GDM1 (cell line): ENCODE measurements around the gene GADL1.

ENCODE experiments used
- DNase-seq: peaks from one replicate; lab custom pipeline; 2025; lab: John Stamatoyannopoulos, UW

Gene GADL1

DNA sequence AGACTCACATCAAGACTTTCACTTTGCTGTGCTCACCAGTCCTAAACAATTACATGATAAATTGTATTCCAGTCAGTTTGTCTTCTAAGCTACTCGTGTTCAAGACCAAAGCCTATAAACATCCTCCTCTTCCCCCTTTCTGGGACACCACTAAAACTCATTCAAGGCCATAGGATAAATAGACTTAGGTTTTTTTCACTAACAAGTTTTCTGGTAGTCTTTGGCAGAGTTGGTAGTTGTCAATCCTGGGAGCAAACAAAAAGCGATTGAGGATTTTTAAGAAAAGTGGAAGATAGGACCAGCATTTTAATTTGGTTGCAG, 173.2 kb downstream of the GADL1 start:
- DNase-seq, result no peak

- DNase-seq, result no peak
Measured at GRCh38 chr3:30720586-30721313, 173.7 kb downstream of the GADL1 start.

- DNase-seq, result no peak
Measured at GRCh38 chr3:30719536-30719935, 174.9 kb downstream of the GADL1 start.

DNA sequence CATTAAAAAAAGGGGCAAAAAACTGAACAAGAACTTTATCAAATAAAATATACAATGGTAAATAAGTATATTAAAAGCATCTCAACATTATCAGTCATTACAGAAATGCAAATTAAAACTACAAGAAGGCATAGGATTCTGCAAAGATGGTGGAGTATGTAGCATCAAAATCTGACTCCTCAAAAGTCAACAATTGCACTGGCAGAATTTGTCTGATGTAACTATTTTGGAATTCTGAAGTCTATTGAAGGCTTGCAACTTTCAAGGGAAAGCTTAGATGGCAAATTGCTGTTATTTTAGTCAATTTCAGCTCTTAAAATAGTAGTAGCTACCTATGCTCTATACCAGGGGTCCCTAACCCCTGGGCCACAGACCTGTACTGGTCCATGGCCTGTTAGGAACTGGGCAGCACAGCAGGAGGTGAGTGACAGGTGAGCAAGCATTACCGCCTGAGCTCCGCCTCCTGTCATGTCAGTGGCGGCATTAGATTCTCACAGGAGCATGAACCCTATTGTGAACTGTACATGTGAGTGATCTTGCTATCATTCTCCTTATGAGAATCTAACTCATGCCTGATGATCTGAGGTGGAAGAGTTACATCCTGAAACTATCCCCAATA, 180.5 kb downstream of the GADL1 start:
- no peak for DNase-seq

- DNase-seq, result no peak
Measured at GRCh38 chr3:30712991-30713390, 181.5 kb downstream of the GADL1 start.

GRCh38 chr3:30711867-30712266, 182.6 kb downstream of the GADL1 start:
- DNase-seq, result no peak

DNA sequence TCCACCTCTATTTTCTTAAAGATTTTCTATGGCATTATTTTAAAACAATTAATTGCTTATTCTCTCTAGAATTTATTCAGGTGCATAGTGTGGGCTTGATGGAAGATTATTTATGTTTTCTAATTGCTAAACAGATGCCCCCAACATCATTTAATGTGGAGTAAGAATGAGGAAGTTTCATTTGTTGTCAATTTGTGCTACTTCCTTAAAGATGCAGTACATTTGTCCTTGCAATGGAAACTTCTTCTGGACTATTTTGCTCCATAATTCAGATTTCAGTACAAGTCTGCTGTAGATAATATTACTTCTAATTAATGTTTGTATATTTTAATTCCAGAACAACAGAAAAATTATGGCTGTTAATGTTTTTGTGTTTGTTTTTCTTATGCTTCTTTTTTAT, 183.3 kb downstream of the GADL1 start:
- no peak for DNase-seq

- DNase-seq, result no peak
Measured at GRCh38 chr3:30710017-30710416, 184.4 kb downstream of the GADL1 start.

GRCh38 chr3:30708472-30708871, 186.0 kb downstream of the GADL1 start:
- no peak for DNase-seq

DNA sequence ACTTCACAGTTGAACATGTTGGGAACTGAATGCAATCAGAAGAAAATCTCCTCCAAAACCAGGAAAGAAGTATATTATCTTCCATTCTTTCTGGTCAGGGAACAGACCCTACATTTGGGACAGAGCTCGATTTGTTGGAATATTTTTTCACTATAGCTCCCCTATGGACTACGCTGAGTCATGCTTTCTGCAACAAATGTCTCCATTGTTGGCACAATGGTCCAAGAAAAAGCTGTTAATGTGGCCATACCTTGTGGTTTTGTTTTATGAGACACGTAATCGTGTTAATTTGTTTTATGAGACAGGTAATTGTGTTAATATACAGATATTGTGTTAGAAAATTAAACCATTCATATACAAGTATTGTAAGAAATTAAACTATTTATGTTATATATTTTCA, 186.6 kb downstream of the GADL1 start:
- no peak for DNase-seq

- no peak for DNase-seq
Measured at GRCh38 chr3:30704931-30705890, 189.2 kb downstream of the GADL1 start.

DNA sequence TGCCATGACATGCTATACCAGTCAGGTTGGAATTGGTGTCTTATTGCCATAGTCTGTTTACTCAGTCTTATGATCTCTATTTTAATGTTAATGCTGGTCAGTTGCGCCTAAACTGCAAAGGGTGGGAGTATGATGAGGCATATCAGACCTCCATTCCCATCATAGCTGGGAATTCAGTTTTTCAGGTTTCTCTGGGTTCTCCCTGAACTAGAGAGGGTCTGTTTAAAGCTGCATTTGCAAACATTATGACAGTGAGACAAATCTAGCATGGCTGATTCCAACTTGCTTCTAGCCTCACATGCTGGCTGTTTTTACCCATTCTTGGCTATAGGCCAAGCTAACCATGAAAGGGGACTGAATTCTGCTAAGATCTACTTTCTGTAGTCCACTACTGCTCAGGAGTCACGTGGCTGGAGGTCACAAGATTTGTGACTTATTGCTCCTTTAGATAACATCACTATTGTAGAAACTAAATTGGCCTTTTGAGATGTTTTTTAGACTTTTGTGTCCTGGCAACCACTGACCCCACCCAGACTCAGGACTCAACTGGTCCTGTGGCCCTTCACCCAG, 191.5 kb downstream of the GADL1 start:
- no peak for DNase-seq

DNA sequence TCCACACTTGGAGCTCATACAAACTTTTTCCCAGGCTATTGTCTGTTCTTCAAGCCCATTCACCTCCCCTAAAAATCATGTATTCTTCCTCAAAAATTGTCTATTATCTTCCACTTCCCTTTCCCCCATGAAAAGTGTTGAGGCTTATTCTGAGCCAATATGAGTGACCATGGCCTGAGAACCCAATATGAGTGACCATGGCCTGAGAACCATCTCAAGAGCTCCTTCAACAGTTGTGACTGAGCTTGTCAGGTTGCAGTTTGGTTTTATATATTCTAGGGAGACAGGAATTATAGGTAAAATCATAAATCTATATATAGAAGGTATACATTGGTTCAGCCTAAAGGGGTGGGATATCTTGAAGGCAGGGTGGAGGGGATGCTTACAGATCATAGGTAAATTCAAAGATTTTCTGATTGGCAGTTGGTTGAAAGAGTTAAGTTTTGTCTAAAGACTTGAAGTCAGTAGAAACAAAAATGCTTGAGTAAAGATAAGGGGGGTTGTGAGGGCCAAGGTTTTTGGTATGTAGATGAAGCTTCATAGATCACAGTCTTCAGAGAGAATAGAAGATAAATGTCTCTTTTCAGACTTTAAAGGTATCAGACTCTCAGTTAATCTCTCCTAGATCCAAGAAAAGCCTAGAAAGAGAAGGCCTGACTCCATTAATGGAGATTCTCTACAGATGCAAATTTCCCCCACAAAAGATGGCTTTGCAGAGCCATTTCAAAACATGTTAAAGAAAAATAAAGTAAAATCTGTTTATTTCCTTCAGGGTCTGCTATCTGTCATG, 192.2 kb downstream of the GADL1 start:
- DNase-seq, result no peak

GRCh38 chr3:30700702-30701321, 193.6 kb downstream of the GADL1 start:
- no peak for DNase-seq

- no peak for DNase-seq
Measured at GRCh38 chr3:30699927-30700326, 194.5 kb downstream of the GADL1 start.

DNA sequence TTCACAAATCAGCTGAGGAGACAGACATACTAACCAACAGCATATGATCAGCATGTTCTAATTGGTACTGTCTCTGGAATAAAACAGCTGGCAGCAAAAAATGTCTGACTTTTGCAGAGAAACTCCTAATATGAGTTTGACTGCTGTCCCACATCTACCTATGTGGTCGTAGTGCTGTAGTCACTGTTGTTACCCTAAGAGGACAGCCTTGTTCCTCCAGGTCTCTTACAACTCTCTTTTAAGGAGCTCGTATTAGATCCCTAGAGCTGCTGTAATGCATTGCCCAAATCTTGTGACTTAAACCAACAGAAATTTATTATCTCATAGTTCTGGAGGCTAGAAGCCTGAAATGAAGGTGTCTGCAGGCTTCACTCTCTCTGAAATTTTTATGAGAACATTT, 195.9 kb downstream of the GADL1 start:
- no peak for DNase-seq

GRCh38 chr3:30696896-30697295, 197.6 kb downstream of the GADL1 start:
- DNase-seq, result no peak

DNA sequence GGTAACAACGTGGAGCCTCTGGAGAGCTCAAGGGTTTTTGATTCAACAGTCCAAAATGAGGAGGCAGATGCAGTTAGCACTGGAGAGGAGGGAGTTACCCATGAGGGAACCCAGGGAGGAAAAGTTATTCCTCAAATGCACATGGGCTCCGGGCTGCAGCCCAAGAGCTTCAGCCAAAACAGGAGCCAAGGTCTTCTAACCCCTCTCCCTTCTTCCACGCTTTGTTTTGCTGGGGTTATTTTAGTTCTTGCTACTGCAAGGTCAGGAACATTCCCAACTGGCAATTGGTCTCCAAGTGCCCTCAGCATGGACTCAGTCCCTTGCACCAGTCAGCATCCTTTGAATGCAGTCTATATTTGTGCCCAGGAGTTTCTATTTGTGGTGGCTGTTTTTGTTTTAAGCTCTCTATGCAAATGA, 198.1 kb downstream of the GADL1 start:
- DNase-seq, result no peak

GRCh38 chr3:30695302-30696061, 199.0 kb downstream of the GADL1 start:
- DNase-seq, result no peak

DNA sequence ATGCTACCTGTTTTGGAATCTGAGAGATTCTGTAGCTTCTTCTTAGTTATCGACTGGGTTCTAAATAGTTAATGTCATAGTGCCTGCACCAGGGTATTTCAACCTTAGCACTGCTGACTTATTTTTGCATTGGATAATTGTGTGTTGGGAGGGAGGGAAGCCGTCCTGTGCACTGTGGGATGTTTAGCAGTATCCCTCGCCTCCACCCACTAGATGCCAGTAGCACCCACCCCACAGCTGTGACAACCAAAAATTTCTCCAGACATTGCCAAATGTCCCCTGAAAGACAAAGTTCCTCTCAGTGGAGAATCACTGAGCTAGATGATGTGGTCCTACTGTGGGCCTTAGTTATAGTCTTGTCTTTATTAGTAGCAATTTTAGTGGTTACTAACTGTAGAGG, 199.8 kb downstream of the GADL1 start:
- DNase-seq, result no peak

DNA sequence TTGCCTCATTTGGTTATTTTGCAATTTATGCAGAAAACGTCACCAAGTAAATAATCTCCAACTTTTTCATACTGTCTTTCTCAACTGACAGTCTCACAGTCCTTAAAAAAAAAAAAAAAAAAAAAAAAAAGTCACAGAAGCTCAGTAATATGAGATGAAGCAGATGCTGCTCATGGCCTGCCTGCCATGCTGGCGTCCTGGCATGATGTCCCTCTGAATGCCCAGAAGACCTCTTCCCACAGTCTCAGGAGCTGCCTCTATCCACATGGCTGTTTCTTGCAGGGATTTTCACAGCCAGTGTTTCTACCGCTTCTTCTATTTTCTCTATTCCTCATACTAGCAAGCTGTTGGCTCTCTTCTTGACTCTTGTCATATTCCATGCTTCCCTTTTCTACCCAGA, 200.3 kb downstream of the GADL1 start:
- DNase-seq, result no peak
